K562 (cell line): ENCODE data around the gene MPPED2. TPM values are rescaled to one million over a fixed set of nuclear protein-coding genes. Genes with fewer than 3 reads are reported as not detected.

Source experiments
- ATAC-seq: fragments of 200-7000 bp; cut with Tn5 transposase; 3 replicates; pipeline ENCODE4 v1.9.1; 2020; ENCODE audit warnings: moderate library complexity
- BruUV-seq: library from RNA; stranded (reverse); fragments of 400-500 nt; replicated peaks from 2 replicates; lab custom pipeline; 2021; lab: Mats Ljungman, UMichigan
- CTCF ChIA-PET: fragments of 300-600 bp; formaldehyde crosslinking; extraction: SDS; loops from one replicate; lab custom pipeline; 2021; ENCODE audit warnings: low intra/inter-chr PET ratio; lab: Yijun Ruan, JAX
- POLR2A ChIA-PET: fragments of 300-600, 350-650 bp; sonication (Branson Sonifier 250); formaldehyde crosslinking; extraction: SDS; loops from one replicate; lab custom pipeline; 2021; ENCODE audit warnings: antibody characterized with exemption, inconsistent platforms; lab: Yijun Ruan, JAX
- DNase-seq, 4 experiments: peaks; one replicate each; pipeline versions ENCODE4 v3.0.0 to v3.0.0-alpha.2; 2011 to 2018; ENCODE audit warnings: low spot score in 3 of 4, mixed read lengths in 3 of 4; ENCODE audit errors: extremely low read depth in 1 of 4
- FAIRE-seq: peaks from 2 replicates; lab custom pipeline; 2011; peaks lifted over from hg19 to GRCh38; lab: Jason Lieb, UNC
- H2AFZ ChIP-seq: 2 replicates; pipeline ENCODE4 v1.6.0; 2011; ENCODE audit warnings: low read depth, low read length, control low read depth, inconsistent platforms
- H3K27ac ChIP-seq: fragments of 200-600 bp; 3 replicates; pipeline ENCODE4 v1.8.0; 2011; ENCODE audit warnings: low read depth, mild to moderate bottlenecking, control low read depth, inconsistent platforms, low read length, moderate library complexity, mixed read lengths; ENCODE audit errors: extremely low read depth
- H3K27me3 ChIP-seq, 2 experiments: fragments of 300-600 bp in 1 of 2; 2 replicates in 1 of 2; 3 replicates in 1 of 2; pipeline versions ENCODE4 v1.6.0 to v1.8.0; 2011; ENCODE audit warnings: inconsistent platforms in 2 of 2, low read length in 2 of 2, mild to moderate bottlenecking in 1 of 2, mixed read lengths in 1 of 2, moderate library complexity in 1 of 2; ENCODE audit not compliant: control insufficient read depth in 2 of 2, insufficient read depth in 2 of 2
- H3K36me3 ChIP-seq: fragments of 300-600 bp; 3 replicates; pipeline ENCODE4 v1.8.0; 2011; ENCODE audit warnings: mild to moderate bottlenecking, low read length, inconsistent platforms; ENCODE audit not compliant: control insufficient read depth, insufficient read depth
- H3K4me1 ChIP-seq, 2 experiments: fragments of 200-600 bp in 1 of 2; replicated peaks in 1 of 2; 2 replicates in 1 of 2; 3 replicates in 1 of 2; pipeline versions ENCODE4 v1.5.1 to v1.8.0; 2011; ENCODE audit warnings: inconsistent platforms in 2 of 2, low read length in 2 of 2, mild to moderate bottlenecking in 1 of 2, mixed read lengths in 1 of 2, moderate library complexity in 1 of 2; ENCODE audit not compliant: control insufficient read depth in 2 of 2, insufficient read depth in 2 of 2
- H3K4me2 ChIP-seq: 2 replicates; pipeline ENCODE4 v1.6.1; 2011; ENCODE audit warnings: low read length, control low read depth, inconsistent platforms, mixed read lengths; ENCODE audit not compliant: insufficient read depth
- H3K4me3 ChIP-seq: fragments of 200-600 bp; sonication (generic), shearing (Covaris generic); 2 replicates; pipeline ENCODE4 v1.5.1; 2016; ENCODE audit warnings: control low read depth, inconsistent platforms
- H3K79me2 ChIP-seq: fragments of 200-600 bp; 3 replicates; pipeline ENCODE4 v1.8.0; 2011; ENCODE audit warnings: low read length, inconsistent platforms; ENCODE audit not compliant: control insufficient read depth, insufficient read depth
- H3K9ac ChIP-seq, 2 experiments: 2 replicates each; pipeline versions ENCODE4 v1.6.0 to v1.6.1; 2011; ENCODE audit warnings: low read depth in 2 of 2, low read length in 2 of 2, control low read depth in 1 of 2, inconsistent platforms in 1 of 2, mild to moderate bottlenecking in 1 of 2, mixed read lengths in 1 of 2; ENCODE audit not compliant: insufficient read depth in 1 of 2
- H3K9me1 ChIP-seq: one replicate; pipeline ENCODE4 v1.6.0; 2011; ENCODE audit warnings: inconsistent platforms, mild to moderate bottlenecking, low read length, moderate library complexity; ENCODE audit not compliant: control insufficient read depth, insufficient read depth
- H3K9me3 ChIP-seq: replicated peaks from 2 replicates; pipeline ENCODE4 v1.5.1; 2011; ENCODE audit warnings: low read depth, low read length, inconsistent platforms; ENCODE audit not compliant: control insufficient read depth, insufficient read depth
- H4K20me1 ChIP-seq: replicated peaks from 2 replicates; pipeline ENCODE4 v1.6.1; 2011; ENCODE audit warnings: low read length, inconsistent platforms, mixed read lengths; ENCODE audit not compliant: control insufficient read depth, insufficient read depth
- CCNT2 ChIP-seq: IDR thresholded peaks from 2 replicates; pipeline ENCODE4 v1.6.1; 2011; ENCODE audit warnings: borderline replicate concordance, low read depth, mild to moderate bottlenecking, moderate library complexity, mixed read lengths, low read length; ENCODE audit not compliant: insufficient read length; ENCODE audit errors: extremely low read depth
- CSDE1 ChIP-seq, 2 experiments: fragments of 450-650 bp; IDR thresholded peaks; 2 replicates each; pipeline ENCODE4 v1.6.1; 2016; ENCODE audit warnings: mild to moderate bottlenecking in 1 of 2
- CXXC5 ChIP-seq: fragments of 250-450 bp; sonication (Bioruptor Pico); IDR thresholded peaks from 2 replicates; pipeline ENCODE4 v1.8.0; 2022; ENCODE audit warnings: inconsistent platforms, mild to moderate bottlenecking, moderate library complexity
- DLX4 ChIP-seq: fragments of 250-450 bp; sonication (Bioruptor Pico); IDR thresholded peaks from 2 replicates; pipeline ENCODE4 v1.6.1; 2021; ENCODE audit warnings: mild to moderate bottlenecking
- ETS2 ChIP-seq: IDR thresholded peaks from 2 replicates; pipeline ENCODE4 v1.6.1; 2016; ENCODE audit warnings: borderline replicate concordance, missing genetic modification characterization, mild to moderate bottlenecking, moderate library complexity, missing compliant biosample characterization; ENCODE audit not compliant: poor library complexity, severe bottlenecking
- HNRNPL ChIP-seq: fragments of 200-400 bp; formaldehyde crosslinking; IDR thresholded peaks from 2 replicates; pipeline ENCODE4 v1.6.1; 2017; ENCODE audit warnings: low read depth, mild to moderate bottlenecking, low read length
- JUNB ChIP-seq: fragments of 450-650 bp; formaldehyde crosslinking; conservative IDR thresholded peaks from 2 replicates; pipeline ENCODE4 v1.4.0; 2020; ENCODE audit warnings: mild to moderate bottlenecking
- RBM39 ChIP-seq: fragments of 200-400 bp; formaldehyde crosslinking; optimal IDR thresholded peaks from 2 replicates; pipeline ENCODE3; 2018; ENCODE audit warnings: low read depth, low read length
- ZBTB8A ChIP-seq: fragments of 450-650 bp; IDR thresholded peaks from 2 replicates; pipeline ENCODE4 v1.6.1; 2018; ENCODE audit warnings: mild to moderate bottlenecking, moderate library complexity; ENCODE audit not compliant: partially characterized antibody
- ZEB2 ChIP-seq: fragments of 450-650 bp; IDR thresholded peaks from 2 replicates; pipeline ENCODE4 v1.6.1; 2016
- ZFP1 ChIP-seq: fragments of 450-650 bp; formaldehyde crosslinking; IDR thresholded peaks from 2 replicates; pipeline ENCODE4 v1.4.0; 2020; ENCODE audit warnings: mild to moderate bottlenecking, mixed read lengths
- ZNF316 ChIP-seq: fragments of 450-650 bp; IDR thresholded peaks from 2 replicates; pipeline ENCODE4 v1.6.1; 2016
- ZNF318 ChIP-seq, 2 experiments: fragments of 450-650 bp; IDR thresholded peaks; 2 replicates each; pipeline ENCODE4 v1.6.1; 2016; ENCODE audit warnings: mild to moderate bottlenecking in 2 of 2, borderline replicate concordance in 1 of 2, low read depth in 1 of 2, moderate library complexity in 1 of 2
- ZNF507 ChIP-seq: conservative IDR thresholded peaks from 2 replicates; pipeline ENCODE4 v1.6.1; 2017; ENCODE audit warnings: missing genetic modification characterization, missing compliant biosample characterization
- WGBS: fragments of 100-300 bp; shearing (Covaris generic); methylation state at CpG from one replicate; pipeline ENCODE4 v1.1.6; 2016; ENCODE audit warnings: low coverage, mixed read lengths; ENCODE audit not compliant: insufficient coverage; ENCODE audit errors: missing lambda C conversion rate; 5-methylcytosine and 5-hydroxymethylcytosine counted together
- in situ Hi-C: fragments of 300-500 bp; cut with MboI; formaldehyde crosslinking; loops from 4 replicates; pipeline ENCODE4 v1.15.0; 2018; ENCODE audit warnings: inconsistent platforms, mixed read lengths
- intact Hi-C: fragments of 100-400 bp; cut with micrococcal nuclease; formaldehyde crosslinking; loops from 2 replicates; pipeline ENCODE4 v1.14.2; 2022
- polyA plus RNA-seq, 8 experiments: library from polyadenylated mRNA; depleted of rRNA in 4 of 8; stranded (reverse) in 5 of 8; unstranded in 3 of 8; fragments of >200 nt; fragmentation: Nextera tagmentation in 2 of 8; fragmentation: Illumina TruSeq in 1 of 8; extraction: Ambion mirVana in 2 of 8; extraction: Trizol in 1 of 8; gene quantifications; 2 replicates each; pipeline versions ENCODE4 v1.2.1 to v1.2.3, GENCODE V29; 2011 to 2014; ENCODE audit warnings: inconsistent platforms in 1 of 8, missing spikeins in 1 of 8
- total RNA-seq, 7 experiments: library from RNA; depleted of rRNA in 6 of 7; stranded (reverse); fragments of >200 nt in 6 of 7; fragmentation: Illumina TruSeq in 2 of 7; extraction: Trizol in 2 of 7; gene quantifications; 2 replicates each; pipeline versions ENCODE4 v1.2.1 to v1.2.3, GENCODE V29; 2011 to 2021; ENCODE audit warnings: low replicate concordance in 1 of 7

The MPPED2 gene
- total and polyA plus RNA-seq, 9 of the 15 experiments (the other 6 are each of a cell fraction or from before 2014, with no cell fraction given) = not detected

- Histone ChIP-seq H3K36me3 (no peaks in the 10 kb centered on the region), H3K9me3 (no peaks in the 10 kb centered on the region), H3K9ac (no peak overlapping the region), H3K27me3 (0 out of 5 replicates have a peak, but pooled peaks cover 0 to 10% of the 10 kb centered on the region in 2 experiments), H3K4me1 (no peaks in the 10 kb centered on the region), H3K4me3 (no peak overlapping the region), H3K27ac (no peak overlapping the region), H3K9me1 (no peaks in the 10 kb centered on the region), H2AFZ (no peak overlapping the region), H4K20me1 (no peaks in the 10 kb centered on the region), H3K4me2 (no peak overlapping the region), H3K79me2 (no peaks in the 10 kb centered on the region)
- ATAC-seq (no peak), DNase-seq (no peak), FAIRE-seq (no peak)
- ChIA-PET CTCF (no interaction called here), POLR2A (no interaction called here)
- WGBS = 0% methylated on average over 4 of the region's 4 CpGs
- BruUV-seq = no TSS peak
- in situ Hi-C loops = no loop called here
- intact Hi-C loops = no loop called here
- TF ChIP-seq DLX4 (CRISPR knock-in tag) = no peak
- no peak for TF ChIP-seq ZFP1 (CRISPR knock-in tag)
- no peak for TF ChIP-seq ZEB2
- no peak for TF ChIP-seq CCNT2
- TF ChIP-seq HNRNPL = no peak
- no peak for TF ChIP-seq ZNF316
- no peak for TF ChIP-seq CXXC5 (CRISPR knock-in tag)
- TF ChIP-seq RBM39 = no peak
- TF ChIP-seq CSDE1 (IDR thresholded peaks at IDR 0.05) = no peak
- no peak for TF ChIP-seq ZNF318 (IDR thresholded peaks at IDR 0.05; ENCODE audit: borderline replicate concordance in 1 of 2, low read depth in 1 of 2)
- TF ChIP-seq ETS2 (tag) = no peak
- no peak for TF ChIP-seq ZBTB8A
- TF ChIP-seq JUNB (CRISPR knock-in tag) = no peak
- TF ChIP-seq ZNF507 (tag) = no peak
Measured at GRCh38 chr11:30424844-30425243, 161.3 kb downstream of the MPPED2 start.
